ENCODE measurements around the gene DNMBP. TPM values are rescaled to one million over a fixed set of nuclear protein-coding genes. Genes with fewer than 3 reads are reported as not detected.

Gene DNMBP
- total RNA-seq, 4 donors from 2014 or later, result 9.5 to 15.8 (median 11.4) TPM

DNA sequence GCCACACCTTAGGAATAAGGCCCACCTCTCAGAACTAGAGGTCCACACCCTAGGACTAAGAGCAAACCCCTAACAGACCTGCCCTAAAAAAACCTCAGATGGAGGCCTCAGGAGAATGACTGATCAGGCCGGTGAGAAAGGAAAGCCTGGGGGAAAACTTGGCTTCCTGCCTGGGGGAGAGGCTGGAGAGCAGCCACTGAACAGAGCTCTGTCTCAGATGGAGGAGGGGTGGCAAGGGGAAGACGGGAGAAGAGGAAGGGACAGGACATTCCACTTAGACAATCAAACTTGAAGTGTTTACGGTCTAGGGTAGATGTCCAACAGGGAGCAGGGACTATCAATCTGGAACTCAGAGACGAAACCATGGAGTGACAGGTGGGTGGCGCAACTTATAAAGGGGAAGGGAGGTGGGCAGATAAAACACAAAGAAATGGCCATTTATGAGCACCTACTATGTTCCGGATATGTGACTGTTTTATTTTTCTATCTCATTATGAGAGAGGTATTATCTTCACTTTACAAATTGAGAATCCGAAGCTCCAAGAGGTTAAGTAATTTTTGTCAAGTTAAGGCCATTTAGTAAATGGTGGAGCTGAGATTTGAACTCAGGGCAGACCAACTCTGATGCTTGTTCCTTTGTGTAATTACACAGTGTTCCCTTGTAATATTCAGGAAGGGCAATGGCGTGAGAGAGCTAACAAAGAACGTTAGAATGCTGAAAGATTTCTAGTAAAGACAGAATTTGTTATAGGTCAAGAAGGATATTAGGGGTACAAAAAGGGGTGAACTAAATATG is 82.6 kb downstream of the DNMBP start:
- WGBS, 2 donors, result 64 to 71% methylated on average over 9 of the region's 9 CpGs
- TF ChIP-seq, protein P1, sequence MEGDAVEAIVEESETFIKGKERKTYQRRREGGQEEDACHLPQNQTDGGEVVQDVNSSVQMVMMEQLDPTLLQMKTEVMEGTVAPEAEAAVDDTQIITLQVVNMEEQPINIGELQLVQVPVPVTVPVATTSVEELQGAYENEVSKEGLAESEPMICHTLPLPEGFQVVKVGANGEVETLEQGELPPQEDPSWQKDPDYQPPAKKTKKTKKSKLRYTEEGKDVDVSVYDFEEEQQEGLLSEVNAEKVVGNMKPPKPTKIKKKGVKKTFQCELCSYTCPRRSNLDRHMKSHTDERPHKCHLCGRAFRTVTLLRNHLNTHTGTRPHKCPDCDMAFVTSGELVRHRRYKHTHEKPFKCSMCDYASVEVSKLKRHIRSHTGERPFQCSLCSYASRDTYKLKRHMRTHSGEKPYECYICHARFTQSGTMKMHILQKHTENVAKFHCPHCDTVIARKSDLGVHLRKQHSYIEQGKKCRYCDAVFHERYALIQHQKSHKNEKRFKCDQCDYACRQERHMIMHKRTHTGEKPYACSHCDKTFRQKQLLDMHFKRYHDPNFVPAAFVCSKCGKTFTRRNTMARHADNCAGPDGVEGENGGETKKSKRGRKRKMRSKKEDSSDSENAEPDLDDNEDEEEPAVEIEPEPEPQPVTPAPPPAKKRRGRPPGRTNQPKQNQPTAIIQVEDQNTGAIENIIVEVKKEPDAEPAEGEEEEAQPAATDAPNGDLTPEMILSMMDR (IDR thresholded peaks at IDR 0.05), result no peak
- TF ChIP-seq POLR2A (IDR thresholded peaks at IDR 0.05), result no peak
- H3K4me3 ChIP-seq, result peak overlapping the region in 1 of 4 donors; percentile 18
- peak overlapping the region; percentile 1 to 57 (median 46) for H3K27ac ChIP-seq
- DNase-seq, result no peak
- no peaks in the 10 kb centered on the region for H3K9me3 ChIP-seq
- no peaks in the 10 kb centered on the region for H3K27me3 ChIP-seq
- H3K4me1 ChIP-seq, result peaks cover 33 to 76% (median 39%) of the 10 kb centered on the region in 3 donors
- H3K36me3 ChIP-seq, result no peaks in the 10 kb centered on the region
- intact Hi-C loops (cut with DNase I), result no loop called here

DNA sequence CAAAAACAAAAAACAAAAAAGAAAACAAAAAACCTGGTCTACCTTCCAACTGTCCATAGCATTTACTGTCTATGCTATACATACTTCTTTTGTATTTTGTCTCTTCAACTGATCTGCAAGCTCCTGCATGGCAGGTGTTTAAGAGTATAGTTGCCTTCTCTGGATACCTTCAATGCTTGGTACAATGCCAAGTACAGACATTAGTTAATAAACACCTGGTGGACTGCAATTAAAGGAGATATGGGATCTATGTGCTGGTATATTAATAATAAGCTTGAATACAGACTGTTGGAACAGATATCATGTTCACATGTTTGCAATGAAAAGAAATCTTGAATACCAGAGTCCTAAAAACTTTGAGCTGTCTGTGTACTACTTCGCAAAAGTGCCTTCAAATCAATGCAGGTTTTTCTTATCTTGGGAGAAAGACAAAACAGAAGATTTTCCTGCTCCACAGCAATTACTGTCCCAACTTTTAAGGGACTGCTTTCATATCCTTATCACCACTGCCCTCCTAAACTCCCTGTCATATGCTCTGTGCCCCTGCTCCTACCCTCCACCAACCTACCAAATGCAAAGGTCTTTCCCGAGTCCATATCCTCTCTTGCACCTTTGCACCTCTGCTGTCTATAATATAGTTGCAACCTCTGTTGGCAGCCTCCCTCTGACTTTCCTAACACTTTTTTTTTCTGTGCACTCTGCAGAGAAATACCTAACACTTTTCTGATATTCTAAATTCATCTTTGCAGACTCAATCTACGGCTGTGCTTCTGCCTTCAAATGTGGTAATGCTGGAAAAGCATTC is 85.1 kb downstream of the DNMBP start:
- intact Hi-C loops (cut with DNase I), result no loop called here
- no peak for TF ChIP-seq POLR2A (IDR thresholded peaks at IDR 0.05)
- TF ChIP-seq, protein P1 (IDR thresholded peaks at IDR 0.05), result no peak
- whole genome bisulfite sequencing, 2 donors, result 75 to 82% methylated on average over 3 of the region's 3 CpGs
- H3K36me3 ChIP-seq, result no peaks in the 10 kb centered on the region
- no peaks in the 10 kb centered on the region for H3K9me3 ChIP-seq
- no peak overlapping the region for H3K27ac ChIP-seq
- H3K4me3 ChIP-seq, result no peak overlapping the region
- DNase-seq, result no peak
- no peaks in the 10 kb centered on the region for H3K27me3 ChIP-seq
- peaks cover 17 to 73% (median 34%) of the 10 kb centered on the region in 3 donors for H3K4me1 ChIP-seq

DNA sequence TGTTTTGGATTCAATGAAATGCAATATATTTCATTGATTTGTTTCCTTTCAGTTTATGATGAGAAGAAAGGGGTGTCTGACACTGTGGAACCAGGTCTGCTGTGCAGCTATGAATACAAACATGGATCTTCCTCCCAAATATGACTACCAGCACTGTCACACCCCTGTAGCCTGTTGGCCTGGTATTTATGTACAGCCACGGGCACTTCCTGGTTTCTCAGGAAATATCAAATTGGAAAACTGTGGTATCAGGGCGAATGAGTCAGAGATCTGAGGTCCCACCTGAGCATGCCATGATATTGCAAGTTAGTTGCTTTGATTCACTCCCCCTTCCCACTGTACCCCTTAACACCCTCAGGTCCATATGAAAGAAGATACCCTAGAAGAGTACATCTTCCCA is 87.8 kb downstream of the DNMBP start:
- Histone ChIP-seq H3K27ac (peak overlapping the region; percentile 31 to 77 (median 74)), H3K36me3 (no peaks in the 10 kb centered on the region), H3K27me3 (no peaks in the 10 kb centered on the region), H3K9me3 (no peaks in the 10 kb centered on the region), H3K4me1 (peaks cover 11 to 69% (median 27%) of the 10 kb centered on the region in 3 donors), H3K4me3 (no peak overlapping the region)
- no peak for DNase-seq
- no peak for TF ChIP-seq POLR2A (IDR thresholded peaks at IDR 0.05)
- TF ChIP-seq, protein P1 (IDR thresholded peaks at IDR 0.05), result no peak
- intact Hi-C loops (cut with DNase I), result no loop called here
- WGBS, 2 donors, result 18 to 42% methylated on average over 2 of the region's 2 CpGs

DNA sequence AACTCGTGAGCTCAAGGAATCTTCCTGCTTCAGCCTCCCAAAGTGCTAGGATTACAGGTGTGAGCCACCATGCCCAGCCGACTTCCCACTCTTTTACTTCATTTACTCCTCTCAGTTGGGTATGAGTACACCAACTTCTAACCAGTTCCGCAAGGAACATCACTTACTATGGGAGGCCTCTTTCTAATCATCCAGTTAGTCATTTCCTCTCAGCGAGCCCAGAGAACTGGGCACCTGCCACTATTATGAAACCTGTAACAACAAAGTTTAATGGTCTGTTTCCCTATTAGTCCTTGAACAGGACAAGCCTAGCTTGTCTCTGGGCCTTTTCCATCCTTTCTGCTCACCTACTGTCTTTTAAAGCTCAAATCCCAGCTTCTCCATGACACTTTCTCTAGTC is 88.8 kb downstream of the DNMBP start:
- Histone ChIP-seq H3K36me3 (no peaks in the 10 kb centered on the region), H3K4me3 (no peak overlapping the region), H3K27me3 (no peaks in the 10 kb centered on the region), H3K9me3 (no peaks in the 10 kb centered on the region), H3K4me1 (peaks cover 7 to 60% (median 21%) of the 10 kb centered on the region in 3 donors), H3K27ac (peak overlapping the region; percentile 55 to 77 (median 74))
- intact Hi-C loops (cut with DNase I), result no loop called here
- no peak for DNase-seq
- WGBS, 2 donors, result 49 to 63% methylated on average over 4 of the region's 4 CpGs
- TF ChIP-seq, protein P1 (IDR thresholded peaks at IDR 0.05), result no peak
- TF ChIP-seq POLR2A (IDR thresholded peaks at IDR 0.05), result no peak

DNA sequence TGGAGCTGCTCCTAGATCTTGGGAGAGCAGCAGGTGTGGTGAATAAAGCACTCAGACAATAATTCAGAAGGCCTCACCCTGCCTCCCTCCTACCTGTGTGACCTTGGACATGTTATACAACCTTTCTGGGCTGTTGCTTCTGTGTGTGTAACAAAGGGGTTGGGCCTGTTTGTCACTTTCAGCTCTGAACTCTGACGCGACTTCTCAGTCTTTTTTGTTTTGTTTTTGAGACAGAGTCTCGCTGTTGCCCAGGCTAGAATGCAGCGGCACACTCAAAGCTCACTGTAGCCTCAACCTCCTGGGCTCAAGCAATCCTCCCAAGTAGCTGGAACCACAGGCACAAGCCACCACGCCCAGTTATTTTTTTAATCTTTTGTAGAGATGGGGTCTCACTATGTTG is 89.3 kb downstream of the DNMBP start:
- 82 to 91% methylated on average over 5 of the region's 5 CpGs for WGBS, 2 donors
- peak overlapping the region; percentile 55 to 77 (median 74) for H3K27ac ChIP-seq

More for the DNA sequence above, 89.3 kb downstream of the DNMBP start:
- no peaks in the 10 kb centered on the region for H3K36me3 ChIP-seq
- H3K27me3 ChIP-seq, result no peaks in the 10 kb centered on the region
- DNase-seq, result no peak
- TF ChIP-seq, protein P1 (IDR thresholded peaks at IDR 0.05), result no peak
- no peak for TF ChIP-seq POLR2A (IDR thresholded peaks at IDR 0.05)
- peaks cover 7 to 58% (median 21%) of the 10 kb centered on the region in 3 donors for H3K4me1 ChIP-seq
- H3K9me3 ChIP-seq, result no peaks in the 10 kb centered on the region
- intact Hi-C loops (cut with DNase I), result no loop called here
- no peak overlapping the region for H3K4me3 ChIP-seq
